ENCODE measurements around the gene FCN3. TPM values are rescaled to one million over a fixed set of nuclear protein-coding genes. Genes with fewer than 3 reads are reported as not detected.

Gene FCN3
- total and polyA plus RNA-seq, 2 donors (not counting 1 experiment from before 2014, with no cell fraction given), result not detected

- Histone ChIP-seq H3K27ac (ENCODE audit: insufficient read depth, low read length) (no peak overlapping the region), H4K20me1 (ENCODE audit: control insufficient read depth, extremely low read depth, insufficient read depth, low read length) (no peaks in the 10 kb centered on the region), H3K4me2 (ENCODE audit: extremely low read depth, insufficient read depth, low read length) (no peak overlapping the region), H3K9me3 (ENCODE audit: control insufficient read depth, insufficient read depth, low read depth, low read length) (no peaks in the 10 kb centered on the region), H3K79me2 (ENCODE audit: control insufficient read depth, insufficient read depth, low read length) (no peaks in the 10 kb centered on the region), H3K4me3 (replicated peaks in 1 of 4; ENCODE audit: control extremely low read depth in 1 of 4, insufficient read depth in 1 of 4, low read depth in 3 of 4, low read length in 4 of 4) (no peak overlapping the region), H3K4me1 (ENCODE audit: control insufficient read depth, extremely low read depth, insufficient read depth, low read length) (no peaks in the 10 kb centered on the region), H3K36me3 (ENCODE audit: control insufficient read depth, insufficient read depth, low read length) (peaks cover 3% of the 10 kb centered on the region), H2AFZ (ENCODE audit: low read length) (no peak overlapping the region), H3K27me3 (ENCODE audit: control insufficient read depth, insufficient read depth, low read length) (no peaks in the 10 kb centered on the region), H3K9ac (ENCODE audit: insufficient read depth, low read length) (no peak overlapping the region)
- TF ChIP-seq EZH2 (IDR thresholded peaks at IDR 0.05; ENCODE audit: low read length, missing control alignments) (no peak), CTCF (conservative IDR thresholded peaks at IDR 0.05 in 1 of 2, IDR thresholded peaks at IDR 0.05 in 1 of 2; ENCODE audit: low read depth in 1 of 2, low read length in 2 of 2) (peak in 1 of 2 donors; percentile 18)
- peak; percentile 20 to 31 for DNase-seq (ENCODE audit: low read depth in 2 of 2)
Observed at GRCh38 chr1:27350663-27351540, 23.7 kb downstream of the FCN3 start.

DNA sequence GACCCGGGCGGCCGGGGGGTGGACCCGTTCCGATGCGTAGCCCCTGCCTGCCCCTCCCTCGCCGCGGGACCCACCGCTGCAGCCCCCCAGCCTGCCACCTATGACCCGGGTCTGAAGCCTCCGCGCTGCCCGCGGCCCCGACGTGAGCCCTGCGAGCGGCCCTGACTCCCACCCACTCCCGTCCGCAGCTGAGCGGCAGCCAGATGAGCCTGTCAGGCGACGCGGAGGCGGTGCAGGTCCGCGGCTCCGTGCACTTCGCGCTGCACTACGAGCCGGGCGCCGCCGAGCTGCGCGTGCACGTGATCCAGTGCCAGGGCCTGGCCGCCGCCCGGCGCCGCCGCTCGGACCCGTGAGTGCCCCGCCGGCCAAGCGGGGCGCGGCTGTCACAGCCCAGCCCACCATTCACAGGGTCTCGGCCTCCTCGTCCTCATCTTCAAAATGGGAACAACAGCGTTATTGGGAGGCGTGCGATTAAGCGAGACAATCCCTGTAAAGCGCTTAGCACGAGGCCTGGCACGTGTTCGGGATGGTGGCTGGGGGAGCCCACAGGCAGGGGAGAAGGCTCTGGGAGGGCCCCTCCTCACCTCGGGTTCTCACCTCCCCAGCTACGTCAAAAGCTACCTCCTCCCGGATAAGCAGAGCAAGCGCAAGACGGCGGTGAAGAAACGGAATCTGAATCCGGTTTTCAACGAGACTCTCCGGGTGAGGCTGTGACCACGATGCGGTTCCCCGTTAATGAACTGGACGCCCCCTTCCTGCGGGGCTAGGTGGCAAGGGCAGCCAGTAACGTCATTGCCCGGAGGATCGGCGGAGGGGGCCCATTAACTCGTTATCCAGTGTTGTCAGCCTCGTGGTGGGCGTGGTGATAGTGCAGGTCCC lies 24.6 kb downstream of the FCN3 start:
- Histone ChIP-seq H3K9ac (ENCODE audit: insufficient read depth, low read length) (peak overlapping the region; percentile 2), H4K20me1 (ENCODE audit: control insufficient read depth, extremely low read depth, insufficient read depth, low read length) (no peaks in the 10 kb centered on the region), H3K79me2 (ENCODE audit: control insufficient read depth, insufficient read depth, low read length) (no peaks in the 10 kb centered on the region), H3K4me1 (ENCODE audit: control insufficient read depth, extremely low read depth, insufficient read depth, low read length) (no peaks in the 10 kb centered on the region), H2AFZ (ENCODE audit: low read length) (no peak overlapping the region), H3K27me3 (ENCODE audit: control insufficient read depth, insufficient read depth, low read length) (no peaks in the 10 kb centered on the region), H3K27ac (ENCODE audit: insufficient read depth, low read length) (no peak overlapping the region), H3K4me2 (ENCODE audit: extremely low read depth, insufficient read depth, low read length) (peak overlapping the region; percentile 78), H3K9me3 (ENCODE audit: control insufficient read depth, insufficient read depth, low read depth, low read length) (no peaks in the 10 kb centered on the region), H3K36me3 (ENCODE audit: control insufficient read depth, insufficient read depth, low read length) (no peaks in the 10 kb centered on the region), H3K4me3 (replicated peaks in 1 of 4; ENCODE audit: control extremely low read depth in 1 of 4, insufficient read depth in 1 of 4, low read depth in 3 of 4, low read length in 4 of 4) (peak overlapping the region in 3 of 4 experiments; percentile 21 to 51 (median 29))
- TF ChIP-seq CTCF (conservative IDR thresholded peaks at IDR 0.05 in 1 of 2, IDR thresholded peaks at IDR 0.05 in 1 of 2; ENCODE audit: low read depth in 1 of 2, low read length in 2 of 2) (no peak), EZH2 (IDR thresholded peaks at IDR 0.05; ENCODE audit: low read length, missing control alignments) (no peak)
- DNase-seq (ENCODE audit: low read depth in 2 of 2), result peak; percentile 60 to 78

Measured in fibroblast of lung (primary cell).